ENCODE results near the gene SLC16A10. TPM values are rescaled to one million over a fixed set of nuclear protein-coding genes. Genes with fewer than 3 reads are reported as not detected.
"Not testable (repeated sequence)": the region's sequence is repeated elsewhere in the genome, so short reads cannot be mapped to it uniquely, and the experiment has no call there.

The SLC16A10 gene
- total RNA-seq, 1 experiment from 2014 or later = 0.74 TPM

- in situ Hi-C loops (cut with HindIII; ENCODE audit: low pct_unique_long_range_greater_than_20kb, low sequenced_read_pairs) = no loop called here
- no peak for DNase-seq (ENCODE audit: low read depth)
Observed at GRCh38 chr6:111119571-111120329, 32.4 kb downstream of the SLC16A10 start.

DNA sequence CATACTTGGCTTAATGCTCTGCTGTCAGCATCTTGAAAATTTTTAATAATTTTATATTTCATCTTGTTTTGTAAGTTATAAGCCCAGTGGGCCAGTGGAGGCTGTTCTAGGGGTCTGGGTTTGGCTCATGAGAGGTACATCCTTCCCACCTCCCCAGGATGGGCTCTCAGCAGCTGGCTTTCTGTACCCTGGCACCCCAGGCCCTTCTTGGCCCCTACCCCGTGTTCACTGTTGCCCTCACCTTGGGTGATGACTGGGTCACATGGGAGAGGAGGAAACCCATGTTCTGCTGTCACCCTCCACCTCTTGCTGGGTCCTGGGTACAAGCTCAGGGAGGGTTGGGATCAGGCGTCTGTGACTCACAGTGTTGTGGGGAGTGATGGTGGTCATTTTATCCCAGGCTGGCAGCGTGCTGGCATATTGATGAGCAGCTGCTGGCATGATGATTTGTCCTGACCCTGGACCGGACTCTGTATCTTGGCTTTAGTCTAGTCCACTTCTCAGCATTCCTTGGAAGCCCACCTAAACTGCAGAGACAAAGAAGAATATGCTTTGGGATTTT, 34.6 kb downstream of the SLC16A10 start:
- in situ Hi-C loops (cut with HindIII; ENCODE audit: low pct_unique_long_range_greater_than_20kb, low sequenced_read_pairs) = no loop called here
- DNase-seq (ENCODE audit: low read depth) = no peak

DNA sequence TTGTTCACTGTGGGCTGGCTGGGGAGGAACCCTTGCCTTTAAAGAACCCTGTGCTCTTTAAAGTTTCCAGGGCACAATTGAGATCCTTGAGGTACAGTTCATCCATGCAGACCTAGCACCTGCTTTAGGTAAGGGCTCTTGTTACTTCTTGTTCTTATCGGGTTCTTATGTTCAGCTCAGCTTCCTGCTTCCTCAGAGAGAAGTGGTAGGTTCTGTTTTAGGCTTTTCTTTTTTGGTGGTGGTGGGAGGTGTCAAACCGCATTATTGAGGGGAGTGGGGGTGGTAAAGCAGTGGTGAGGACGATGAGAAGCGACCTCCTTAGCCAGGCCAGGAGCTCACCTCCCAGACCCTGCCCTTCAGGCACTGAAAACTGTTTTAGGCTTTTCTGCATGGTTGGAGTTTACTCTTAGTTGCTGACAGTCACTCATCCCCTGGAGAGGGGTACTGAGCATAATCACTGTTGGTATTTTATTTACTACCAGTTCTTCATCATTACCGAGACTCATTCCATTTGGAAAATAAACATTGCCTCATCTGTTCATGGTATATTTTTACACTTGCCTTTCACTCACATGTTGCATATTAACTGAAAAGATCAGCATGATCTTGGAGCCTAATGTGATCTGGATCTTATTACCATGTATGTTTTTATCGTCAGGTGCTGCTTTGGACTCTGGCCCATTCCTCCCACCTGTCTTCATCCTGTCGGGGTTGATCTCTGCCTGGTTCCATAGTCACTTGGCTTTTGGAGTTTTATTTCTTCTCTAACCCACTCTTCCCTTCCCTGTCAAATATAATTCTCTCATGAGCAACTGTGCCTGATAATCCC, 35.4 kb downstream of the SLC16A10 start:
- in situ Hi-C loops (cut with HindIII; ENCODE audit: low pct_unique_long_range_greater_than_20kb, low sequenced_read_pairs) = no loop called here
- no peak for DNase-seq (ENCODE audit: low read depth)

DNA sequence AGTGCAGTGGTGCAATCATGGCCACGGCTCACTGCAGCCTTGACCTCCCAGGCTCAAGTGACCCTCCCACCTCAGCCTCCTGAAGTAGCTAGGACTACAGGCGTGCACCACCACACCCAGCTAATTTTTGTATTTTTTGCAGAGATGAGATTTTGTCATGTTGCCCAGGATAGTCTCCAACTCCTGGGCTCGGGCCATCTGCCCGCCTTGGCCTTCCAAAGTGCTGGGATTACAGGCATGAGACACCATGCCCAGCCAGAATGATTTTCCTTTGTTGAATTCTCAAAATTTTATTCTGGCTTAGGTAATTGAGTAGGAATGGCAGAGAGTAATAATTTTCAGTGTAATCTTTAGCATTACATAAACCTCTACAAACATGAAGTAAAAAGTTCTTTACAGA, 37.1 kb downstream of the SLC16A10 start:
- in situ Hi-C loops (cut with HindIII; ENCODE audit: low pct_unique_long_range_greater_than_20kb, low sequenced_read_pairs) = no loop called here
- DNase-seq (ENCODE audit: low read depth) = no peak

DNA sequence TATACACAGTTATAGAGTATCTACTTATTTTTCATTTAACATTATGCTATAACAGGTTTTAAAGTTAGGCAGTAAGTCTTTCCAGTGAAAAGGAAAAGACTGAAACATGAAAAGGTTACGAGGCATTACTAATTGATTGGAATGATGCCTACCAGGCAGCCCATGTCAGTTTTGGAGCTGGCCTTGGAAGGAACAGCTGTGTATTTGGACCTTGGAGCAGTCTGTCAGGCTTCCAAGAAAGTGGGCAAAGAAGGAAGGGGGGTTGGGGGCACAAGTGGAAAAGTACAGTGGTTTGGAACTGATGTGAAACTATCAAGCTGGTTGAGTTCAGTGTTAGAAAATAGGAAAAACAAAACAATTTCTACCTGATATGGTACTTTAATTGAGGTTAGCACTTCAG, 41.7 kb downstream of the SLC16A10 start:
- in situ Hi-C loops (cut with HindIII; ENCODE audit: low pct_unique_long_range_greater_than_20kb, low sequenced_read_pairs) = no loop called here
- DNase-seq (ENCODE audit: low read depth) = no peak

DNA sequence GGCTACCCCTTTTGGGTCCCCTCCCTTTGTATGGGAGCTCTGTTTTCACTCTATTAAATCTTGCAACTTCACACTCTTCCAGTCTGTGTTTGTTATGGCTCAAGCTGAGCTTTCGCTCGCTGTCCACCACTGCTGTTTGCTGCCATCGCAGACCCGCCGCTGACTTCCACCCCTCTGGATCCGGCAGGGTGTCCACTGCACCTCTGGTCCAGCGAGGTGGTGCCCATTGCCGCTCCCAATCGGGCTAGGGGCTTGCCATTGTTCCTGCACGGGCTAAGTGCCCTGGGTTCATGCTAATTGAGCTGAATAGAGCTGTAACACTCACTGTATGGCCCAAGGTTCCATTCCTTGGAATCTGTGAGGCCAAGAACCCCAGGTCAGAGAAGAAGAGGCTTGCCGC, 43.7 kb downstream of the SLC16A10 start:
- DNase-seq (ENCODE audit: low read depth); in situ Hi-C loops (cut with HindIII; ENCODE audit: low pct_unique_long_range_greater_than_20kb, low sequenced_read_pairs): not testable (repeated sequence)

DNA sequence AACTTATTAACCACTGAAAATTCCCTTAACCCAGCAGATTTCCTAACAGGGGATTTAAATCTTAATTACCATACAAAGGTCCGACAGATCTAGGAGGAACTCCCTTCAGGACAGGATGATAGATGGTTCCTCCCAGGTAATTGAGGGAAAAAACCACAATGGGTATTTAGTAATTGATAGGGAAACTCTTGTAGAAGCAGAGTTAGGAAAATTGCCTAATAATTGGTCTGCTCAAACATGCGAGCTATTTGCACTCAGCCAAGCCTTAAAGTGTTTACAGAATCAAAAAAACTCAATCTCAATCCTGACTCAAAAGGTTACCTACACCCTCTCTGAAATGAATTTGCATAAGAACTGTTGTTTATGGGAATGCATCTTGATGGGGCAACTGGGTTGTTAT, 45.4 kb downstream of the SLC16A10 start:
- DNase-seq (ENCODE audit: low read depth); in situ Hi-C loops (cut with HindIII; ENCODE audit: low pct_unique_long_range_greater_than_20kb, low sequenced_read_pairs): not testable (repeated sequence)

DNA sequence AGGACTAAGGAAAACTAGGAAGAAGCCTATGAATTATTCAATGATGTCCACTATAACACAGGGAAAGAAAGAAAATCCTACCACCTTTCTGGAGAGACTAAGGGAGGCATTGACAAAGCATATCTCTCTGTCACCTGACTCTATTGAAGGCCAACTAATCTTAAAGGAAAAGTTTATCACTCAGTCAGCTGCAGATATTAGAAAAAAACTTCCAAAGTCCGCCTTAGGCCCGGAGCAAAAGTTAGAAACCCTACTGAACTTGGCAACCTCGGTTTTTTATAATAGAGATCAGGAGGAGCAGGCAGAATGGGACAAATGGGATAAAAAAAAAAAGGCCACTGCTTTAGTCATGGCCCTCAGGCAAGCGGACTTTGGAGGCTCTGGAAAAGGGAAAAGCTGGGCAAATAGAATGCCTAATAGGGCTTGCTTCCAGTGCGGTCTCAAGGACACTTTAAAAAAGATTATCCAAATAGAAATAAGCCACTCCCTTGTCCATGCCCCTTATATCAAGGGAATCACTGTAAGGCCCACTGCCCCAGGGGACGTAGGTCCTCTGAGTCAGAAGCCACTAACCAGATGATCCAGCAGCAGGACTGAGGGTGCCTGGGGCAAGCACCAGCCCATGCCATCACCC, 47.0 kb downstream of the SLC16A10 start:
- DNase-seq (ENCODE audit: low read depth); in situ Hi-C loops (cut with HindIII; ENCODE audit: low pct_unique_long_range_greater_than_20kb, low sequenced_read_pairs): not testable (repeated sequence)

GRCh38 chr6:111137489-111138093, 50.3 kb downstream of the SLC16A10 start:
- DNase-seq (ENCODE audit: low read depth); in situ Hi-C loops (cut with HindIII; ENCODE audit: low pct_unique_long_range_greater_than_20kb, low sequenced_read_pairs): not testable (repeated sequence)

GRCh38 chr6:111147440-111147839, 60.1 kb downstream of the SLC16A10 start:
- DNase-seq (ENCODE audit: low read depth) = no peak

GRCh38 chr6:111148110-111148509, 60.8 kb downstream of the SLC16A10 start:
- in situ Hi-C loops (cut with HindIII; ENCODE audit: low pct_unique_long_range_greater_than_20kb, low sequenced_read_pairs) = no loop called here

More at GRCh38 chr6:111147440-111147839, 60.1 kb downstream of the SLC16A10 start:
- in situ Hi-C loops (cut with HindIII; ENCODE audit: low pct_unique_long_range_greater_than_20kb, low sequenced_read_pairs) = no loop called here

DNA sequence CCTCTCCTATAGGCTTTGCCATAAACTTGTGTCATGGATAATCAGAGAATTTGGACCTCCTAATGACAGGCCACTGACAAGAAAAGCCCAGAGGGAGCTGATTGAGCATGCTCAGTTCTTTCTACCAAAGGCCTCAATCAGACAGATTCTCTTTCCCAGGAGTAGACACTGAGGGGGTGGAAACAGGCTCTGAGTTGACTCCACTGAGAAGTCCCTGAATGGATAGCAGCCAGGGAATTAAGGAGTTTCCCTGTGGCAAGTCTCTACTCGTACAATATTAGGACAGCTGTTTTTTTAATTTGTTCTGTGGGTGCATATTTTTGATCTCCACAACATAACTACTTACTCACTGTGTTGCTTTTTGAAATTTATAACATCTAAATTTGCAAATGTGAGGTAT, 63.3 kb downstream of the SLC16A10 start:
- in situ Hi-C loops (cut with HindIII; ENCODE audit: low pct_unique_long_range_greater_than_20kb, low sequenced_read_pairs) = no loop called here
- DNase-seq (ENCODE audit: low read depth) = no peak

More at GRCh38 chr6:111148110-111148509, 60.8 kb downstream of the SLC16A10 start:
- no peak for DNase-seq (ENCODE audit: low read depth)

GRCh38 chr6:111154981-111155380, 67.7 kb downstream of the SLC16A10 start:
- in situ Hi-C loops (cut with HindIII; ENCODE audit: low pct_unique_long_range_greater_than_20kb, low sequenced_read_pairs) = no loop called here
- DNase-seq (ENCODE audit: low read depth) = no peak

- no peak for DNase-seq (ENCODE audit: low read depth)
- in situ Hi-C loops (cut with HindIII; ENCODE audit: low pct_unique_long_range_greater_than_20kb, low sequenced_read_pairs) = no loop called here
Observed at GRCh38 chr6:111157412-111157811, 70.1 kb downstream of the SLC16A10 start.

GRCh38 chr6:111159633-111160032, 72.3 kb downstream of the SLC16A10 start:
- no peak for DNase-seq (ENCODE audit: low read depth)
- in situ Hi-C loops (cut with HindIII; ENCODE audit: low pct_unique_long_range_greater_than_20kb, low sequenced_read_pairs) = no loop called here

DNA sequence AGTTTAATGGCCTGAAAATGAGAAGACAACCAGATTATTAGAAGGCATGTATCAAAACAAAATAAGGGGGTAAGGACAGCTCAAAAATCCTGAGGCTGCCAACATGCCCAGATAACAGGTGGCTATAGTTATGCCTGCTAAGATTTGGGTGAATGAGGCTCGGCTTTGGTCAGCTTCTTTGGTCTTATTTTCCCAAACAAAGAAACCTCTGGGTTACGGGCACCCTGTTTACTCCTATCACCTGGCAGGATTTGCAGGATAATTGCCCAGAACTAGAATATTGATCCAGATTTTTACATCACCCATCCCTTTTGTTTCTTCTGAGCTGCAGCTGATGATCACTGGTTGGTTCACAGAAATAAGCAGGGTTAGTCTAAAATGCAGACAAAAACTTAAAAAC, 74.3 kb downstream of the SLC16A10 start:
- DNase-seq (ENCODE audit: low read depth) = no peak
- in situ Hi-C loops (cut with HindIII; ENCODE audit: low pct_unique_long_range_greater_than_20kb, low sequenced_read_pairs) = no loop called here

DNA sequence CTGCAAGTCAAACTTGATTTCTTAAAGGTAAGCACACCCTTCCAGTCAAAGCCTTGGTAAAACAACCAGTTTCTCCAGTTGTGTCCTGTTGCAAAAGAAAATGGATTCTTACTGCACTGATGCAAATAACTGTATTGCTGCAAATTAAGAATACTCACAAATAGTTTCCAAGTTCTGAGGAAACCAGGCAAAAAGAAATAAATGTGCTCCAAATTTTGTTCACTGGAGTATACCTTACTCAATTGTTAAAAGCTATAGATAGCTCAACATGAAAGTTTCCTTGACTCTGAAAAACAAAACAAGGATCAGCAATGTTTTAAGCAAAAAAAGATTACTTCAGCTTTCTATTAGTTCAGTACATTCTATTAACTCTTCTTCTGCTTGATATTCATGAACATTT, 75.2 kb downstream of the SLC16A10 start:
- in situ Hi-C loops (cut with HindIII; ENCODE audit: low pct_unique_long_range_greater_than_20kb, low sequenced_read_pairs) = no loop called here

More for the DNA sequence above, 75.2 kb downstream of the SLC16A10 start:
- peak; percentile 2 for DNase-seq (ENCODE audit: low read depth)

All from Caki2 (cell line).